Keratinocyte (primary cell): Measurements from ENCODE around the gene PCDHGB3. TPM values are rescaled to one million over a fixed set of nuclear protein-coding genes. Genes with fewer than 3 reads are reported as not detected.

ENCODE experiments used
- DNase-seq: peaks from one replicate; pipeline ENCODE4 v3.0.0-alpha.2; 2011; ENCODE audit warnings: low read depth, missing footprints, low spot score
- FAIRE-seq: peaks from 2 replicates; lab custom pipeline; 2011; peaks lifted over from hg19 to GRCh38; lab: Jason Lieb, UNC
- H2AFZ ChIP-seq: 2 replicates; pipeline ENCODE4 v1.6.0; 2012; ENCODE audit warnings: low read length, control low read depth, inconsistent platforms; ENCODE audit not compliant: control insufficient read depth
- H3K27ac ChIP-seq: 2 replicates; pipeline ENCODE4 v1.5.1; 2011; ENCODE audit warnings: low read length; ENCODE audit not compliant: control insufficient read depth, insufficient read depth
- H3K27me3 ChIP-seq: 3 replicates; pipeline ENCODE4 v1.6.0; 2011; ENCODE audit warnings: low read length; ENCODE audit not compliant: control insufficient read depth, insufficient read depth; ENCODE audit errors: extremely low read depth
- H3K36me3 ChIP-seq, 2 experiments: 2 replicates in 1 of 2; 3 replicates in 1 of 2; pipeline ENCODE4 v1.5.1; 2011; ENCODE audit warnings: low read length in 2 of 2, mild to moderate bottlenecking in 1 of 2; ENCODE audit not compliant: control insufficient read depth in 2 of 2, insufficient read depth in 2 of 2; ENCODE audit errors: extremely low read depth in 1 of 2
- H3K4me1 ChIP-seq: 3 replicates; pipeline ENCODE4 v1.5.1; 2011; ENCODE audit warnings: low read length; ENCODE audit not compliant: control insufficient read depth, insufficient read depth; ENCODE audit errors: extremely low read depth
- H3K4me2 ChIP-seq: 3 replicates; pipeline ENCODE4 v1.6.0; 2011; ENCODE audit warnings: low read depth, low read length; ENCODE audit not compliant: control insufficient read depth, insufficient read depth; ENCODE audit errors: extremely low read depth
- H3K4me3 ChIP-seq, 3 experiments: fragments of 200-600 bp in 1 of 3; sonication (generic) in 1 of 3; 2 replicates in 2 of 3; 3 replicates in 1 of 3; pipeline ENCODE4 v1.5.1; 2011 to 2016; ENCODE audit warnings: low read length in 3 of 3, mild to moderate bottlenecking in 3 of 3, control low read depth in 2 of 3, inconsistent platforms in 1 of 3, low read depth in 1 of 3, mixed read lengths in 1 of 3, mixed run types in 1 of 3, moderate library complexity in 1 of 3; ENCODE audit not compliant: control insufficient read depth in 2 of 3, insufficient read depth in 2 of 3; ENCODE audit errors: extremely low read depth in 1 of 3
- H3K79me2 ChIP-seq: 2 replicates; pipeline ENCODE4 v1.6.0; 2012; ENCODE audit warnings: low read length; ENCODE audit not compliant: control insufficient read depth, insufficient read depth
- H3K9ac ChIP-seq: 3 replicates; pipeline ENCODE4 v1.6.0; 2011; ENCODE audit warnings: low read length; ENCODE audit not compliant: control insufficient read depth, insufficient read depth; ENCODE audit errors: extremely low read depth
- H3K9me1 ChIP-seq: 3 replicates; pipeline ENCODE4 v1.6.0; 2011; ENCODE audit warnings: low read length; ENCODE audit not compliant: control insufficient read depth, insufficient read depth; ENCODE audit errors: extremely low read depth
- H3K9me3 ChIP-seq: 2 replicates; pipeline ENCODE4 v1.5.1; 2012; ENCODE audit warnings: low read depth, low read length; ENCODE audit not compliant: control insufficient read depth
- H4K20me1 ChIP-seq: 3 replicates; pipeline ENCODE4 v1.6.0; 2011; ENCODE audit warnings: low read length; ENCODE audit not compliant: control insufficient read depth, insufficient read depth; ENCODE audit errors: extremely low read depth
- EZH2 ChIP-seq: IDR thresholded peaks from one replicate; pipeline ENCODE4 v1.6.1; 2012; ENCODE audit warnings: inconsistent platforms, mild to moderate bottlenecking, low read length, moderate library complexity
- dilution Hi-C: fragments of 300-500 bp; cut with MboI; formaldehyde crosslinking; loops from one replicate; pipeline ENCODE4 v1.7.0; 2020; ENCODE audit warnings: low sequenced_read_pairs; ENCODE audit not compliant: extremely low pct_ligation_motif_present
- polyA plus RNA-seq, 5 experiments: library from polyadenylated mRNA; depleted of rRNA in 3 of 5; stranded (reverse) in 3 of 5; stranded (forward) in 1 of 5; unstranded in 1 of 5; fragments of >200 nt; gene quantifications; 1 replicate in 1 of 5; 2 replicates in 3 of 5; 3 replicates in 1 of 5; pipeline versions ENCODE4 v1.2.1 to v1.2.3, GENCODE V29; 2011 to 2012; ENCODE audit warnings: missing spikeins in 2 of 5, low read depth in 1 of 5, low replicate concordance in 1 of 5
- TF ChIP-seq, protein P1 (sequence below), 3 experiments: IDR thresholded peaks in 1 of 3; conservative IDR thresholded peaks in 1 of 3; optimal IDR thresholded peaks in 1 of 3; 2 replicates in 2 of 3; 3 replicates in 1 of 3; pipeline versions ENCODE3 to v1.5.1; 2011; ENCODE audit warnings: low read length in 3 of 3, mild to moderate bottlenecking in 3 of 3, moderate library complexity in 2 of 3, control low read depth in 1 of 3, inconsistent platforms in 1 of 3; ENCODE audit not compliant: insufficient read depth in 2 of 3; ENCODE audit errors: extremely low read depth in 1 of 3

PCDHGB3 gene
- polyA plus RNA-seq, 1 donor (not counting 4 experiments of a cell fraction or from before 2014, with no cell fraction given), result 0.18 TPM

DNA sequence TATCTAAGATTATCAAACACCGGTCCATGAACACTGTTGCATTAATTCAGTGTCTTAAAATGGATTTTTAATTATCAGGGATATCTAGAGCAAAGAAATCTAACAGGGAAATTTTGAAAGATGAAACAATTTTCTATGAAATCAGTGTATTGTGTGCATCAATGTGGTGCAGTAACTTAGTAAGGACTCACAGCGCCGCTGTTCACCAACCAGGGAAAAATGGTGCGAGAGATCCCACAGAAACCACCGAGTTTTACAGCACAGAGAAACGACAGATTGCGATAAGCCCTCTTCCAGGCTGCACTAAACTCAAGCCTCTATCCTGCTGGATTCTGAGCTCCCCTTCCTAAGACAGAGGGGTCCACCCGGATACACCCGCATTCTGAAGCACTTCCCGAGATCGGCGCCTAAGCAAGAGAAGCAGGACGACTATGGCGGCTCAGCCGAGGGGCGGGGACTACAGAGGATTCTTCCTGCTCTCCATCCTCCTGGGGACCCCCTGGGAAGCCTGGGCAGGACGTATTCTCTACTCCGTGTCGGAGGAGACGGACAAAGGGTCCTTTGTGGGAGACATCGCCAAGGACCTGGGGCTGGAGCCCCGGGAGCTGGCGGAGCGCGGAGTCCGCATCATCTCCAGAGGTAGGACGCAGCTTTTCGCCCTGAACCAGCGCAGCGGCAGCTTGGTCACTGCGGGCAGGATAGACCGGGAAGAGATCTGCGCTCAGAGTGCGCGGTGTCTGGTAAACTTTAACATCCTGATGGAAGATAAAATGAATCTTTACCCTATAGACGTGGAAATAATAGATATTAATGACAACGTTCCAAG, 12.6 kb downstream of the PCDHGB3 start, which contains the start of gene PCDHGA7:
Gene PCDHGA7 (plus strand): TSS at position 274 of the 826 bp plus-strand sequence. CDS start 158 bp downstream, at position 432.
- Histone ChIP-seq H2AFZ (peak within 1 kb of the TSS; percentile 77), H3K27ac (no peak within 1 kb of the TSS), H3K9me1 (no peaks in the 10 kb centered on the region), H3K9ac (no peak within 1 kb of the TSS), H3K4me2 (peak within 1 kb of the TSS; percentile 34), H3K79me2 (no peaks in the 10 kb centered on the region), H3K4me1 (no peaks in the 10 kb centered on the region), H3K36me3 (no peaks in the 10 kb centered on the region), H3K27me3 (peaks cover 5% of the 10 kb centered on the region), H4K20me1 (no peaks in the 10 kb centered on the region), H3K4me3 (peak within 1 kb of the TSS; percentile 39 to 59 (median 45)), H3K9me3 (peaks cover 2% of the 10 kb centered on the region)
- DNase-seq (no peak), FAIRE-seq (no peak)
- dilution Hi-C loops, result no loop called here
- TF ChIP-seq, protein P1, sequence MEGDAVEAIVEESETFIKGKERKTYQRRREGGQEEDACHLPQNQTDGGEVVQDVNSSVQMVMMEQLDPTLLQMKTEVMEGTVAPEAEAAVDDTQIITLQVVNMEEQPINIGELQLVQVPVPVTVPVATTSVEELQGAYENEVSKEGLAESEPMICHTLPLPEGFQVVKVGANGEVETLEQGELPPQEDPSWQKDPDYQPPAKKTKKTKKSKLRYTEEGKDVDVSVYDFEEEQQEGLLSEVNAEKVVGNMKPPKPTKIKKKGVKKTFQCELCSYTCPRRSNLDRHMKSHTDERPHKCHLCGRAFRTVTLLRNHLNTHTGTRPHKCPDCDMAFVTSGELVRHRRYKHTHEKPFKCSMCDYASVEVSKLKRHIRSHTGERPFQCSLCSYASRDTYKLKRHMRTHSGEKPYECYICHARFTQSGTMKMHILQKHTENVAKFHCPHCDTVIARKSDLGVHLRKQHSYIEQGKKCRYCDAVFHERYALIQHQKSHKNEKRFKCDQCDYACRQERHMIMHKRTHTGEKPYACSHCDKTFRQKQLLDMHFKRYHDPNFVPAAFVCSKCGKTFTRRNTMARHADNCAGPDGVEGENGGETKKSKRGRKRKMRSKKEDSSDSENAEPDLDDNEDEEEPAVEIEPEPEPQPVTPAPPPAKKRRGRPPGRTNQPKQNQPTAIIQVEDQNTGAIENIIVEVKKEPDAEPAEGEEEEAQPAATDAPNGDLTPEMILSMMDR (optimal IDR thresholded peaks at IDR 0.05 in 1 of 3, IDR thresholded peaks at IDR 0.05 in 1 of 3, conservative IDR thresholded peaks at IDR 0.05 in 1 of 3; ENCODE audit: extremely low read depth in 1 of 3, insufficient read depth in 2 of 3, low read length in 3 of 3), result peak; percentile 27 to 42 (median 39)
- TF ChIP-seq EZH2, result no peak

DNA sequence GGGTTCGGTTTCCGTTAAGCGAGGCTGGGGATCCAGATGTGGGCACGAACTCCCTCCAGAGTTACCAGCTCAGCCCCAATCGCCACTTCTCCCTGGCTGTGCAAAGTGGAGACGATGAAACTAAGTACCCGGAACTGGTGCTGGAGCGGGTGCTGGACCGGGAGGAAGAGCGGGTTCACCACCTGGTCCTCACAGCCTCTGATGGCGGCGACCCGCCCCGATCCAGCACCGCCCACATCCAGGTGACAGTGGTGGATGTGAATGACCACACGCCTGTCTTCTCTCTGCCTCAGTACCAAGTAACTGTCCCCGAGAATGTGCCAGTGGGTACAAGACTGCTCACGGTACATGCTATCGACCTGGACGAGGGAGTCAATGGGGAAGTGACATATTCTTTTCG, 13.3 kb downstream of the PCDHGB3 start:
- H3K27me3 ChIP-seq, result peaks cover 5% of the 10 kb centered on the region
- peak overlapping the region; percentile 34 for H3K4me2 ChIP-seq
- H2AFZ ChIP-seq, result no peak overlapping the region
- no peak overlapping the region for H3K27ac ChIP-seq
- no peak for FAIRE-seq
- no peaks in the 10 kb centered on the region for H4K20me1 ChIP-seq
- H3K4me1 ChIP-seq, result no peaks in the 10 kb centered on the region
- dilution Hi-C loops, result no loop called here
- no peak for DNase-seq
- peaks cover 2% of the 10 kb centered on the region for H3K9me3 ChIP-seq
- H3K9ac ChIP-seq, result no peak overlapping the region
- H3K79me2 ChIP-seq, result no peaks in the 10 kb centered on the region
- TF ChIP-seq EZH2, result no peak
- TF ChIP-seq, protein P1 (optimal IDR thresholded peaks at IDR 0.05 in 1 of 3, IDR thresholded peaks at IDR 0.05 in 1 of 3, conservative IDR thresholded peaks at IDR 0.05 in 1 of 3; ENCODE audit: extremely low read depth in 1 of 3, insufficient read depth in 2 of 3, low read length in 3 of 3), result no peak
- no peaks in the 10 kb centered on the region for H3K36me3 ChIP-seq
- H3K4me3 ChIP-seq, result peak overlapping the region in 1 of 3 experiments; percentile 45
- no peaks in the 10 kb centered on the region for H3K9me1 ChIP-seq
